HG02970 (cell line): ENCODE results near the gene GDE1.

ENCODE experiments used
- ATAC-seq: cut with Tn5 transposase; IDR thresholded peaks from one replicate; pipeline ENCODE4 v1.9.1; 2021; ENCODE audit warnings: mild to moderate bottlenecking, moderate library complexity, moderate number of reproducible peaks; ENCODE audit not compliant: unreplicated experiment, low FRiP score

Gene GDE1

DNA sequence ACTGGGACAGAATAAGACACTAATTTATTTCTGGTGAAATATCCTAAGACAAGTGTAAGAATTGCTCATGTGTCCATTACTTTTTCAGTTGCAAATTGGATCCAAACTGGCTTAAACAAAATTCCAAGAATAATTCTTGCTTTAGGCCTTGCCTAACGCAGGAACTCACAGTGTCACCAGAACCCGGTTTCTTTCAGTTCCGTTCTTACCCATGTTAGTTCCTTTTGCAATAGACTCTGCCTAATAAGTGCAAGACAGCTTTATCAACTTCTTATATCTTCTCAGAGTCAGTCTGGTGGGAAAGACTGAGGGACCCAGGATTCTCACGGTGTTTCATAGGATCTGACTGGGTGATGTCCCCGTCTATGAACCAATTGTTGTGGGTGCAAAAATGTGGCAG, 24.7 kb downstream of the GDE1 start:
- no peak for ATAC-seq

DNA sequence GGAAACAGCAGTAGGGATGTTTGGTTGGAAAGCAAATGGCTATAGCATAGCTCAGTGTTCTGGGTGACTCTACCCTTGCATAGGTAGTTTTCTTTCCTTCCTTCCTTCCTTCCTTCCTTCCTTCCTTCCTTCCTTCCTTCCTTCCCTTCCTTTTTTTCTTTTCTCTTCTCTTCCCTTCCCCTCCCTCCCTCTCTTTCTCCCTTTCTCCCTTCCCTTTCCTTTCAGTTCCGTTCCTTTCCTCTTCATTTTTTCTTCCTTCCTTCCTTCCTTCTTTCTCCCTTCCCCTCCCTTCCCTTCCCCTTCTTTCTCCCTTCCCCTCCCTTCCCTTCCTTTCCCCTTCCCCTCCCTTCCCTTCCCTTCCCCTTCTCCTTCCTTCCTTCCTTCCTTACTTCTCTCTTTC, 31.3 kb downstream of the GDE1 start:
- no peak for ATAC-seq

DNA sequence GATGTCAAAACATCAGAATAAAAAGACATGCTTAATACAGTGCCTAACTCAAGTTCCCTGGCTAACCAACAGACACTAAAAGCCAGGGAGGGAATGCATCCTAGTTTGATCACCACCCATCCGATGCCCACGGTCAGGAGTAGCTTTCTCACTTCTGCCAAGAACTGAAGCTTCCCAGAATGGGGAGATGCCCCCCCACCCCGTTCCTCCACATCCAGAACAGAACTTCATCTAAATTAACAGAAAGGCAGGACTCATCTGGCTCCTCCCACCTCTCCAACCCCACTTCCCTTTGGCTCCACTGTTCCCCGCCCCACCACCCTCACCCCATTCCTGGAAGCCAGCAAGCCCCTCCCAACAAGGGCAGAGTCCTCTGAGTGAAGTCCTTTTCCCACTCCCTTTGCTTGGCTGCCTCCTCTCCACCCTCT, 33.7 kb downstream of the GDE1 start:
- no peak for ATAC-seq

DNA sequence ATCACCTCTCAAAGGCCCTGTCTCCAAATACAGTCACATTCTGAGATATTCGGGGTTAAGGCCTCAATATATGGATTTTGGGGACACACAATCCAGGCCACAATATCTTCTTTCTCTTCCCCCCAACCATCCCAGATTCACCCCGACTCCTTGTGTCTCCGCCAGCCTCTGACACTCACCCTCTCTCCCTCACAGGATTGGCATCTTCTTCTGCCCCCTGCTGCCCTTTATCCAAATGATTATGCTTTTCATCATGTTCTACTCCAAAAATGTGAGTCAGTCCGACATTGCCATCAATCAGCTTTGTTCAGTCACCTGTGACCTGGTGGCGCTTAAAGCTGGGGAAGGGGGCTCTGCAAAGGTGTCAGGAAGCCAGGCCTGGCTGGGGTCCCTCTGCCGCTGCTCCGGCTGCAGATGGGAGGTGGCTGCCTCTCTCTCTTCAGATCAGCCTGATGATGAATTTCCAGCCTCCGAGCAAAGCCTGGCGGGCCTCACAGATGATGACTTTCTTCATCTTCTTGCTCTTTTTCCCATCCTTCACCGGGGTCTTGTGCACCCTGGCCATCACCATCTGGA, 35.1 kb downstream of the GDE1 start:
- no peak for ATAC-seq

DNA sequence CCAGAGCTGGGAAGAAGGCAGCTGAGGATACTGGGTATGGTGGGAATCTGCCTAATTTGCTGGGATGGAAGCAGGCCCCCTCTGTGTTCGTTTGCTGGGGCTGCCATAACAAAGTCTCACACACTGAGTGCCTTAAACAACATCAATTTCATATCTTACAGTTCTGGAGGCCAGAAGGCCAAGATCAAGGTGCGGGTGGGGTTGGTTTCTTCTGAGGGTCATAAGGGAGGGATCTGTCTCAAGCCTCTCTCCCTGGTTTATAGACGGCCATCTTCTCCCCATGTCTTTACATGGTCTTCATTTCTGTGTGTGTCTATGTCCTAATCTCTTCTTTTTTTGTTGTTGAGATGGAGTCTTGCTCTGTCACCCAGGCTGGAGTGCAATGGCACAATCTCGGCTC, 35.8 kb downstream of the GDE1 start:
- no peak for ATAC-seq

DNA sequence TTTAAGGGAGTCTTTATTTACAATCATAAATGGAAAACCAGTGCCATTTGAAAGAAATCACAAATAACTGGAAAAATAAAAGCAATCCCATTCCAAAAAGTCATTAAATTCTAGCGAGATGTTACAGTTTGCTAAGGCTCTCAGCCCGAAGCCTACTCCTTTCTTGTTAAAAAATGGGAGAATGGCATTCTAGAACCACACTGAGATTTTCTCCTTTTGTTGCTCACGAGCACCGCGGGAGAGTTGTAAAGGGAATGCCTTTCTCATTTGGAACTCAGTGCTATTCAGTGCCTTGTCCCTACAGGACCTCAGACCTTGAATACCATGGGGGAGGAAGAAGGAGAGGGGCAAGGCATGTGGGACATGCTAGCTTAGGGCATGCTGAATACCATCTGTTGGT, 36.3 kb downstream of the GDE1 start:
- no peak for ATAC-seq

DNA sequence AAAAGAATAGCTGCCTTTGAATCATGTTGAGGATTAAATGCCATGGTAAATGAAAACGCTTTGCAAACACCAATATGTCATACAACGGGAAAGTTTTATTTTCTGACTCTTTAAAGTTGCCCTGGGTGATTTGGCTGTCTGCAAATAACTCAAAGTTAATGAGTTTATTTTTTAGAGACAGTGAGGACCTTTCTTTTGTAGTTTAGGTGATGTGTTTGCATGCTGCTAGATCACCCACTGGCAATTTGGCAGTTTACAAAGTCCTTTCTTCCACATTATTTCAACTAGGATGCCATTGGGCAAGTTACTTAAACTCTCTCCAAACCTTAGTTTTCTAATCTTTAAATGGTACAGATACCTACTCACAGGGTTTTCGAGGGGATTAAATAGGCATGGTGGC, 37.8 kb downstream of the GDE1 start:
- ATAC-seq = no peak

DNA sequence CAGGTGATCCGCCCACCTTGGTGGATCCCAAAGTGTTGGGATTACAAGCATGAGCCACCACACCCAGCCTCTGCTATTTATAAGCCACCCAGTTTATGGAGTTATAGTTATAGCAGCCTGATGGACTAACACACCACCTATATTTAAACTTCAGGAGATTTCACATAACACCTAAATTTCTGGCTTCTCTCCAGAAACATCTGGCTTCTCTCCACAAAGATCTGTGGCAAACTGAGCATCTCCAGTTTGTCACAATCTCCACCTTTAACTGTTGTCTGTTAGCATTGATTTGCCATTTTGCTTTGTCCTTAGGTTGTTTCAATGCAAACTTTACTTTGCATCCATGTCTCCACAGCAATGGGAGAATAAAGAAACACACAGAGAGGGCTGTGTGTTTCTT, 39.6 kb downstream of the GDE1 start:
- ATAC-seq = no peak

DNA sequence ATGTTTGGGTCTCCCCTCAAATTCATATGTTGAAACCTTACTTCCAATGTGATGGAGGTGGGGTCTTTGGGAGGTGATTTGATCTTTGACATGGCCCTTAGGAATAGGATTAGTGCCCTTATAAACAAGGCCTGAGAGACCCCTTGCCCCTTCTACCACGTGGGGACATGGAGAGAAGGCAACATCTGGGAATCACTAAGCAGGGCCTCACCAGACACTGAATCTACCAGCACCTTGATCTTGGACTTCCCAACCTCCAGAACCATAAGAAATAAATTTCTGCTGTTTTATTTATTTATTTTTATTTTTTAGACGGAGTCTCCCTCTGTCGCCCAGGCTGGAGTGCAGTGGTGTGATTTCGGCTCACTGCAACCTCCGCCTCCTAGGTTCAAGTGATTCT, 40.1 kb downstream of the GDE1 start:
- no peak for ATAC-seq

DNA sequence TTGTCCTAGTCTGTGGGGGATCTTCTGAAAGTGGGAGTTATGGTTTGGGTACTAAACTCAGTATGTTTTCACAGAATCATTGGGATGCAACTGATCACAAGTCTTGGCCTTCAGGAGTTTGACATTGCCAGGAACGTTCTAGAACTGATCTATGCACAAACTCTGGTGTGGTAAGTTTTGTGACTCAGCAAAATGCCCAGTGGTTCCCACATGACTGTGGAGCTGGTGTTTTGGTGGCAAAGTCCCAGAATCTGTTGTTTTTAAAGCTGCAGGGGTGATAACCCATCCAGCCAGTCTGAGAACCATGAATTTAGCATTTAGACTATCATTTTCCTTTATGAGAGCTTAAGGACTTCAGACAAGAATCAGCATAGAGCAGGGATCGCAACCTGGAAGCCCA, 40.6 kb downstream of the GDE1 start:
- no peak for ATAC-seq

DNA sequence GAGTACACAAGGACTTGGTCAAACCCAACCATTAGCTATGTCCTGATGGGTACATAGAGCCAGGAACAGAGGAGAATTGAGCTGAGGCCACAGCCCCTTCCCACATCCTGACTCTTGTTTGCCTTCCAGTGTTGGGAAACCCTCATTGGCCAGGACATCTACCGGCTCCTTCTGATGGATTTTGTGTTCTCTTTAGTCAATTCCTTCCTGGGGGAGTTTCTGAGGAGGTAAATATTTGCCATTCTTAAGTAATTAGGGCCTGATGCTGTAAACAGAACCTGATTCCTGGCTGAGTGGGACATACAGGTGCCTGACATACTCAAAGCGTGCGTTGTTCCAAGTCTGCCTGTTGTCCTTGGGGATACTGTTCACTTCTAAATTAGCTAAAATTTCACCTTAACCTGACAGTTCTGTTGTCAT, 42.6 kb downstream of the GDE1 start:
- no peak for ATAC-seq

DNA sequence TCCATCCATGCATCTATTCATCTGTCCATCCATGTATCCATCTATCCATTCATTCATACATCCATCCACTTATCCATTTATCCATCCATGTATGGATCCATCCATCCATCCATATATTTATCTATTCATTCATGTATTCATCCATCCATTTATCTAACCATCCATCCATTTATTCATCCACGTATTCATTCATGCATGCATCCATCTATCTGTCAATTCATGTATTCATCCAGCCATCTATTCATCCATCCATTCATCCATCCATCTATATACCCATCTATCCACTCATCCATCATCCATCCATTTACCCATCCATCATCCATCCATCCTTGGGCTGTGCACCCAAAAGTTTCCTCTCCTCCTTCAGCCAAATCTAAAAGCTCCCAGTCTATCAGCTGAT, 43.4 kb downstream of the GDE1 start:
- ATAC-seq = no peak

DNA sequence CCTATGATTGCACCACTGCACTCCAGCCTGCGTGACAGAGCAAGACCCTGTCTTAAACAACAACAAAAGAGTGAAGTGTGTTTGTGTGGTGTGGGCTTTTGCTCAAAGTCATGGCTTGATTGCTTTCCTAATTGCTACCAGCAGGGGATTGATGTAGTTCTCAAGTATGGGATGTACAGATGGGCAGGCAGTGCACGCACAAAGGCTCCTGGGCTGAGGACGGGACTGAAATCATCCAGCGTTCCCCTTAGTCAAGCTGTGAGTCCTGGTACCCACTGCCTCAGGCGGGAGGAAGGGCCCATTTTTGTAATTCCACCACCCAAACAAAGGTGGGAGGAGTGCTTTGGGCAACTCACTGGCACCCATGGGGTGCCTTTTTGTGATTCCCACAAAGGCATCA, 47.3 kb downstream of the GDE1 start:
- ATAC-seq = no peak

DNA sequence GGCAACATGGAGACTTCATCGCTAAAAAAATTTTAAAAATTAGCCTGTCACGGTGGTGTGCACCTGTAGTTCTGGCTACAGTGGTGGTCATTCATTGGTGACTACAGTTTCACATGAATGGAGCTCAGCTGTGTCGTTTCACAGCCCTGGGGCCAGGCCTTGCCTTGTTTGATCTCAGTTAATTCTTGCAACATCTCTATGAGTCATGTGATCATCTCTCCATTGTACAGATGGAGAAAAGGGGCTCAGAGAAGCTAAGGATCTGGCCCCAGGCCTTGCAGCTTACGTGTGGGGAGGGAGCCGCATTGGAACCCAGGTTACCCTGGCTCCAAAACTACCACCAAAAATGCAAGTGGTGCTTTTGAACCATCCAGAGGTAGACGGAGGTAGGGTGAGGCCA, 49.4 kb downstream of the GDE1 start:
- ATAC-seq = no peak

DNA sequence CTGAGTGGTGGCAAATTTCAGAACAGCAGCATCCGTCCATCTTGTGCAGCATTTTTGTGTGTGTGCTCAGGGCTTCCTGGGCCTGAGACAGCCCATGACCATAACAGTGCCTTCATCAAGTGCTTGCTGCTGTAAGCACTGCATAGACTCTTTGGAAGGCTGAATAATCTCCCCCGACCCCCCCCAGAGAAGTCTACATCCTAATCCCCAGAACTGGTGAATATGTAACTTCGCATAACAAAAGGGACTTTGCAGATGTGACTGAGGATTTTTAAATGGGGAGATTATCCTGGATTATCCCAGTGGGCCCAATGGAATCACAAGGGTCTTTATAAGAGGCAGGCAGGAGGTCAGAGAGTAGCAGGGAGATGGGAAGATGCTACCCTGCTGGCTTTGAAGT, 53.6 kb downstream of the GDE1 start:
- ATAC-seq = no peak

DNA sequence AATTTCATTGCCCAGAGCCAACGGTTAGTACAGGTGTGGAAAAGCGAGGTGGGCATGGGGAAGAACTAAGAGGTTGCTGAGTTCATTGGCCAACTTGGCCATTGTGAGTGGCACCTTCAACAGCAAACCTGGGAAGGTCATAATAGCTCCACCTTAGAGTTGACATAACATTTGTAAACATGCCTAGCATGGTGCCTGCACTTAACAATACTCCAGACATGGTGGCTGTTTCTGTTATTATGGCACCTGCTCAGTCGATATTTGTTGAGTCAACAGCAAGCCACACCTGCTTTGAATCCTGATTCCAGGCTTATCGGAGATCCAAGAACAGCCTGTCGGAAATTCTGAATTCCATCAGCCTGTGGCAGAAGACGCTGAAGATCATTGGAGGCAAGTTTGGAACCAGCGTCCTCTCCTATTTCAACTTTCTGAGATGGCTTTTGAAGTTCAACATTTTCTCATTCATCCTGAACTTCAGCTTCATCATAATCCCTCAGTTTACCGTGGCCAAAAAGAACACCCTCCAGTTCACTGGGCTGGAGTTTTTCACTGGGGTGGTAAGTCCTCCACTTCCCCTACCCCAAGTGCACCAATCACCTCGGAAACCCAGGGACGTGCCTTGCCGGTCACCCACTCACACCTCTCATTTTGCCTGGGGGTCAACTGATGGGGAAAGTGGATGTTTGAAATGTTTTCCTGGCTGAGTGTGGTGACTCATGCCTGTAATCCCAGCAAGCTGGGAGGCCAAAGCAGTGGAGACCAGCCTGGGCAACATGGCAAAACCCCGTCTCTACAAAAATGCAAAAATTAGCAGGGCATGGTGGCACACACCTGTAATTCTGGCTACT, 58.2 kb downstream of the GDE1 start:
- no peak for ATAC-seq

DNA sequence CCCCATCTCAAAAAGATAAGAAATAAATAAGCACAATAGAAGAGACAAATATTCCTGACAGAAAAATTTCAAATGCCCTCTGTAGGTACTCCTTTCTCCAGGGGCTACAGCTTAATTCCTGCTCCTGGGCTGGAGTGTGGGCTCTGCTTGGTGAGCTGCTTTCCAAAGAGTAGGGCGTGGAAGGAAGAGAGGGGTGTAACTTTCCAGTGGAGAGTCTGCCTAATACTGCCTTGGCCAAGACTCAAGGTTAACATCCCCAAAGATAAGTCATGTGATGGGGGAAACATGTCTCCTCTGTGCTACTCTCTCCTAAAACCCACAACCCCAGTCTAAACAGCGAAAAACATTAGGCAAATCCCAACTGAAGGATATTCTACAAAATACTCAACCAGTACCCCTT, 61.5 kb downstream of the GDE1 start:
- no peak for ATAC-seq

DNA sequence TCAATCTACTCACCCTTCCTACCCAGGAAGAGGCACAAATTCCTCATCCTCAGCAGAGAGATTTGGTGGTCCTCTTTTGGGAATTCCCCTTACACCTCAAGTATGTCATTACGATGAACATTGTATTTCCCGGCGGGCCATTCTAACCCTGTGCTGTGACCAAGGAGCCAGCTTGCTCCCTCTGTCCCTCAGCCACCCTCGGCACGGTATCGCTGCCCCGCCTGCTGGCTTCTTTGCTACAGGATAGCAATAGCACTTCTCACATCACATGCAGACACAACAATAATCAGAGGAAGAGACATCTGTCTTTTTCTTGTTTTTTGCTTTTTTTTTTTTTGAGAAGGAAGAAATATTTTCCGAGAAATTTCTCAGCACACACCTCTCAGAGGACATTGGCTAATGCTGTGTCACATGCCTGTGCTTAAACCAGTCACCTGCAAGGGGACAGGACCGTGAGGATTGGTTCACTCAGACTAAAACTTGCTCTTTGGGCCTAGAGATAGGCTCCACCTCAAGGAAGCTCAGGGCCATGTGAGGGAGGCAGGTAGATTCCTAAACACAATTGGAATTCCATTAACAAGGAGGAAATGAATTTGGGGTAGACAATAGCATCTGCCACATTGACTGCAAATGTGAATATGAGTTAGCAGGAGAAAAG, 63.0 kb downstream of the GDE1 start:
- ATAC-seq = no peak
